ENCODE data around the gene LRRC49. TPM values are rescaled to one million over a fixed set of nuclear protein-coding genes. Genes with fewer than 3 reads are reported as not detected.

The LRRC49 gene
- total RNA-seq, 1 donor from 2014 or later, result 13.4 TPM

- no peak for TF ChIP-seq CTCF (conservative IDR thresholded peaks at IDR 0.05)
- Mint-ChIP-seq H3K36me3 (no peaks in the 10 kb centered on the region), H3K4me3 (no peak overlapping the region), H3K4me1 (ENCODE audit: unreplicated experiment) (peaks cover 4% of the 10 kb centered on the region), H3K27me3 (peaks cover 4% of the 10 kb centered on the region), H3K9me3 (peaks cover 5% of the 10 kb centered on the region), H3K27ac (no peak overlapping the region)
- no peak for DNase-seq (ENCODE audit: extremely low spot score, unreplicated experiment)
Observed at GRCh38 chr15:71091601-71092000, 199.0 kb downstream of the LRRC49 start.

DNA sequence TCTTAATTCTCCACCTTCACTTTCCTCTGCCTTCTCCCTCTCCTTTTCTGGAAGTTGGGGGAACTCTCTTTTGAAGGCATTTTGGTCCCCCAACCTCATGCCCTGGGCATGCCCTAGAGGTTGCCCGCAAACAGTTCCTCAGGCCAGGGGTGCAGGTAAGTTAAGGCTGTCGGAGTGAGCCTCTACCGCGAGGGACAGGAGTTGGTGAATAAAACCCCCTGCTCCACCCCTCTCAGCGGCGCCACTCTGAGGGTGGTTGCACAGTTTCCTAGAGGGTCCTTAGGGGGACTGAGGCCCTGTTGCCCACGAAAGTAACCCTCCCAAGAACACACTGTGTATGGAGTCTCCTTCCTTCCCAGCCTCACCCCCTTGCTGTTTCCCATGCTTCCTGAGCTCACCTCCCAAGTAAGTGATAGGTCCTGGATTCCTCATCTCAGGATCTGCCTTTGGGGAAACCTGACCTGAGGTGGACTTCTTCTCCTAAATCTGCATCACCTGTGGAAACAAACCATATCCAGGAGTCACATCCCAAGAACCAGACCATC lies 199.5 kb downstream of the LRRC49 start:
- TF ChIP-seq CTCF (conservative IDR thresholded peaks at IDR 0.05), result no peak
- DNase-seq (ENCODE audit: extremely low spot score, unreplicated experiment), result no peak
- Mint-ChIP-seq H3K27ac (no peak overlapping the region), H3K4me1 (ENCODE audit: unreplicated experiment) (peaks cover 4% of the 10 kb centered on the region), H3K27me3 (no peaks in the 10 kb centered on the region), H3K9me3 (peaks cover 5% of the 10 kb centered on the region), H3K4me3 (no peak overlapping the region), H3K36me3 (no peaks in the 10 kb centered on the region)

DNA sequence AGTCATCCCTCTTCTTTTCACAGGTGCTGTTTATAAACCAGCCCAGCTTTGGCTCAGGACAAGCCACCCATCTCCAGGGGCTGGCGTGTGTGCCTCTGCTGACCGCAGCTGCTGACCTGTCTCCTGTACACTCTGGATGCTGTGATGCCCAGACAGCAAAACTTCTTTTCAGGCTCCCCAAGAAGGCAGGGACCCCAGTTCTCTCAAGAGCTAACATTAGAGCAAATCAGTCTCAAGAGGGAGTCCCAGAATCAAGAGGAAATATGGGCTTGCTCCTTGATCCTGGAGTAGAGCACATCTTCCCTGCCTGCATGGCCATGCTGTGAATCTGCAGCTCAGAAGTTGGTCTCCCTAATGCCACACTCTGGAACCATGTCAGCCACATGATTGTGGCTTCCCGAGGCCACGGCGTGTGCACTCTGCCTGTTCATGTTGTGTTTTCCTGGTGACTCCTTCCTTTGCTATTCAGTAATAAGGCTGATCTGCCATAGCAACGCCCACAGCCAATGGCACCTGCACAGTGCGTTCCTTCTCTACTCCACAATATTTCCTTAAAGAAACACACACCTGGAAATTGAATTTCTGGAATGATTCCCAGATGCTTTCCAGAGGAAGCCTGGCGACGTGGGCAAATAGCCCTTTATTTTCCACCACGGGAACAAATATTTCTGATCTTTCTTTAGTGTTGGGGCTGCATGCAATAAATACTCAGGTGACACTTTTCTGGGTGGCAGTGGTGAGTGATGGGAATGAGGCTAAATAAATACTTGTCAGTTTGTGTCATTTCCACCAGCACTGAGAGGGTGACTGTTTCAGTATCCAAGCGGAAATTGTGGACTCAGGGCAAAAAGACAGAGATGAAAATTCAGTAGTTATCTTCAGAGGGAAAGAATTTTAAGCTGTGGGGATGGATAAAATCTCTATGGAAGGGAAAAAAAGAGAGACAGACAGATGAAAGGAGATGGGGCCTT lies 200.7 kb downstream of the LRRC49 start:
- Mint-ChIP-seq H3K4me3 (no peak overlapping the region), H3K27ac (no peak overlapping the region)
- DNase-seq (ENCODE audit: extremely low spot score, unreplicated experiment), result no peak

GRCh38 chr15:71094137-71094536 lies 201.5 kb downstream of the LRRC49 start:
- DNase-seq (ENCODE audit: extremely low spot score, unreplicated experiment), result no peak
- no peak overlapping the region for H3K27ac Mint-ChIP-seq
- peaks cover 5% of the 10 kb centered on the region for H3K9me3 Mint-ChIP-seq
- H3K4me3 Mint-ChIP-seq, result no peak overlapping the region
- H3K27me3 Mint-ChIP-seq, result no peaks in the 10 kb centered on the region
- no peaks in the 10 kb centered on the region for H3K36me3 Mint-ChIP-seq
- TF ChIP-seq CTCF (conservative IDR thresholded peaks at IDR 0.05), result no peak
- peaks cover 4% of the 10 kb centered on the region for H3K4me1 Mint-ChIP-seq (ENCODE audit: unreplicated experiment)

More for the DNA sequence above, 200.7 kb downstream of the LRRC49 start:
- Mint-ChIP-seq H3K27me3 (no peaks in the 10 kb centered on the region), H3K36me3 (no peaks in the 10 kb centered on the region), H3K4me1 (ENCODE audit: unreplicated experiment) (peaks cover 4% of the 10 kb centered on the region), H3K9me3 (peaks cover 5% of the 10 kb centered on the region)
- no peak for TF ChIP-seq CTCF (conservative IDR thresholded peaks at IDR 0.05)

DNA sequence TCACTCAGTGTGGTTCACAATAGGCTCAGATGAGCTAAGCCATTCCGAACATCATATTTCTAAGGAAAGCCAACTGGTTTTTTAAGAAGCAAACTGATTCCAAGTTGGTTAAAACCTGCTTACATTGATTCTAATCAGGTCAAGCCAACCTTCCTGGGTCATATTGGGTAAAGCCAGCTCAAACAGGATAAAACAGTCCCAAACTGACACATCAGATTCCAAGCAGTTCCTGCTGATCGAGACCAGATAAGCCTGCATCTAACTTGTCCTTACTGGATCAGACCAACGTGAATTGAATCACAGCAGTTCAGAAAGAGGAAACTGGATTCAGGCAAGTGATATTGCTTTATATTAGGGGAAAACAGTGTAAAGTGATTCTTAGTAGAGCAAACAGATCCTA lies 204.1 kb downstream of the LRRC49 start:
- Mint-ChIP-seq H3K4me1 (ENCODE audit: unreplicated experiment) (peaks cover 4% of the 10 kb centered on the region), H3K36me3 (no peaks in the 10 kb centered on the region), H3K9me3 (peaks cover 5% of the 10 kb centered on the region), H3K27ac (no peak overlapping the region), H3K4me3 (no peak overlapping the region), H3K27me3 (no peaks in the 10 kb centered on the region)
- no peak for TF ChIP-seq CTCF (conservative IDR thresholded peaks at IDR 0.05)
- no peak for DNase-seq (ENCODE audit: extremely low spot score, unreplicated experiment)
